AG04450 (cell line): Measurements from ENCODE around the gene MEDAG. TPM values are rescaled to one million over a fixed set of nuclear protein-coding genes. Genes with fewer than 3 reads are reported as not detected.

Experiments
- CTCF ChIA-PET: fragments of 300-600, 350-600 bp; formaldehyde crosslinking; extraction: SDS; loops from one replicate; lab custom pipeline; 2022; ENCODE audit warnings: antibody characterized with exemption, inconsistent platforms; lab: Charles Lee
- POLR2A ChIA-PET: fragments of 350-600 bp; formaldehyde crosslinking; extraction: SDS; loops from one replicate; lab custom pipeline; 2021; ENCODE audit warnings: antibody characterized with exemption, inconsistent platforms; lab: Yijun Ruan, JAX
- DNase-seq: peaks from one replicate; pipeline ENCODE4 v3.0.0-alpha.2; 2011; ENCODE audit warnings: low read depth, low spot score
- H3K27ac ChIP-seq: one replicate; pipeline ENCODE4 v1.5.1; 2012; ENCODE audit warnings: low read depth, low read length, control low read depth
- H3K27me3 ChIP-seq: one replicate; pipeline ENCODE4 v1.6.0; 2012; ENCODE audit warnings: low read length; ENCODE audit not compliant: control insufficient read depth, insufficient read depth
- H3K4me3 ChIP-seq: 2 replicates; pipeline ENCODE4 v1.5.1; 2011; ENCODE audit warnings: mild to moderate bottlenecking, low read depth, low read length, control low read depth
- H3K9me3 ChIP-seq: 2 replicates; pipeline ENCODE4 v1.5.1; 2012; ENCODE audit warnings: low read length; ENCODE audit not compliant: control insufficient read depth, insufficient read depth
- polyA plus RNA-seq: library from polyadenylated mRNA; depleted of rRNA; stranded (reverse); fragments of >200 nt; gene quantifications from 2 replicates; pipeline ENCODE4 v1.2.3, GENCODE V29; 2011
- TF ChIP-seq, protein P1 (sequence below): IDR thresholded peaks from 2 replicates; pipeline ENCODE4 v1.5.1; 2011; ENCODE audit warnings: low read depth, low read length, control low read depth, inconsistent platforms

Gene MEDAG
- polyA plus RNA-seq, 1 experiment, result 3.7 TPM

DNA sequence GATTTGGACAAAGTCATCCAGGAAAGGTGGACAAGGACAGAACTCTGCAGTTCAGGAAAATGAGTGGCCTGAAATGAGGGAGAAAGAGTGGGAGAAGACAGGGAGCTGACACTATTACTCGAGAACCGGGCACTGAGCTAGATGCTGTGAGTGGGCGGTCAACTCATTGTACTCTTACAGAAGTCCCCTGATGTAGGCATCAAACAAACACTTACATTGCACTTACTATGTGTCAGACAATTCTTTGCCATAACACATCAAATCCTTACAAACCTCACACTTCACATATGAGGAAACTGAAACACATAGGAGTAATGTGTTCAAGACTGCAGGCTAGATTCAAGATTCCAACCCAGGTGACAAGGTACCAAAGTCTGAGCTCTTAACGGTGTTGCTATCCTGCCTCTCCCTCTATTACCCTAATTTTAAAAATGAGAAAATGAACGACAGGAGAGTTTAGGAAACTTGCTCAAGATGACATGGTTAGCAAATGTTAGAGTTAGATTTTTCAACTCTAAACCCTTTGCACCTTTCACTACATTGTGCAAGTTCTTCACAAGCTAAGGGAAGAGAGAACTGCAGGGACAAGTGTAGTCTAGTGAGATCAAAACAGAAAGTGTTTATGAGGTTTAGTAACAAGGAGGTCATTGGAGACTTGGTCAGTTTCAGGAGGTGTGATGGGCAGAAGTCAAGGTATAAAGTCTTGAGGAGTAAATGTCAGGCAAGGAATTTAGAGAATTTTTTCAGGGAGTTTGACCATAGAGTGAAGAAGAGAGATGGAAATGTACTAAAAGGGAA, 4.9 kb upstream of the MEDAG start:
- Histone ChIP-seq H3K27ac (no peak overlapping the region), H3K9me3 (no peaks in the 10 kb centered on the region), H3K27me3 (no peaks in the 10 kb centered on the region), H3K4me3 (no peak overlapping the region)
- POLR2A ChIA-PET, result no interaction called here
- no peak for DNase-seq
- TF ChIP-seq, protein P1, sequence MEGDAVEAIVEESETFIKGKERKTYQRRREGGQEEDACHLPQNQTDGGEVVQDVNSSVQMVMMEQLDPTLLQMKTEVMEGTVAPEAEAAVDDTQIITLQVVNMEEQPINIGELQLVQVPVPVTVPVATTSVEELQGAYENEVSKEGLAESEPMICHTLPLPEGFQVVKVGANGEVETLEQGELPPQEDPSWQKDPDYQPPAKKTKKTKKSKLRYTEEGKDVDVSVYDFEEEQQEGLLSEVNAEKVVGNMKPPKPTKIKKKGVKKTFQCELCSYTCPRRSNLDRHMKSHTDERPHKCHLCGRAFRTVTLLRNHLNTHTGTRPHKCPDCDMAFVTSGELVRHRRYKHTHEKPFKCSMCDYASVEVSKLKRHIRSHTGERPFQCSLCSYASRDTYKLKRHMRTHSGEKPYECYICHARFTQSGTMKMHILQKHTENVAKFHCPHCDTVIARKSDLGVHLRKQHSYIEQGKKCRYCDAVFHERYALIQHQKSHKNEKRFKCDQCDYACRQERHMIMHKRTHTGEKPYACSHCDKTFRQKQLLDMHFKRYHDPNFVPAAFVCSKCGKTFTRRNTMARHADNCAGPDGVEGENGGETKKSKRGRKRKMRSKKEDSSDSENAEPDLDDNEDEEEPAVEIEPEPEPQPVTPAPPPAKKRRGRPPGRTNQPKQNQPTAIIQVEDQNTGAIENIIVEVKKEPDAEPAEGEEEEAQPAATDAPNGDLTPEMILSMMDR, result no peak
- CTCF ChIA-PET, result interaction anchor here (0.6 to 1.3 kb wide), 4 partner anchors 9 to 144 kb away, joined by 3 to 4 read pairs (median 4); no protein-coding TSS in a partner anchor

DNA sequence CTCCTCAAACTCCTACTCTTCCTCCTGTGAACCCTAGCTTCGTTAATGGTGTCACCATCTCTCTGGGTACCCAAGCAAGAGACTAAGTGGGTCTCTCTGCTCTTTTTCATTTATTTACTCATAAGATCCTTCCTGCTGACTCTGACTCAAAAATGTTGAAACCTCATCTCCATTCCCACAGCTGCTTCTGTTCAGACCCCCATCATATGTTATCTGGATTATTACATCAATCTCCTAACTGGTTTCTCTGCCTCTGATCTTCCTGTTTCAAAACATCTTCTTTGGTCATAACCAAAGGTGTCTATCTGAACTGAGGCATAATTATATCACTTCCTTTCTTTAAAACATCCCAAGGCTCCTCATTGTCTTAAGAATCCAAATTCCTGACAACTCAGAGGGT, 2.0 kb upstream of the MEDAG start:
- DNase-seq, result no peak
- H3K9me3 ChIP-seq, result no peaks in the 10 kb centered on the region; the same call in 1 of the 2 replicates
- ChIA-PET POLR2A (no interaction called here), CTCF (interaction anchor here (0.8 to 1.5 kb wide), 2 partner anchors 38 to 145 kb away, joined by 3 to 4 read pairs; no protein-coding TSS in a partner anchor)
- TF ChIP-seq, protein P1, result no peak
- H3K27ac ChIP-seq, result no peak overlapping the region
- H3K4me3 ChIP-seq, result no peak overlapping the region
- H3K27me3 ChIP-seq, result no peaks in the 10 kb centered on the region

DNA sequence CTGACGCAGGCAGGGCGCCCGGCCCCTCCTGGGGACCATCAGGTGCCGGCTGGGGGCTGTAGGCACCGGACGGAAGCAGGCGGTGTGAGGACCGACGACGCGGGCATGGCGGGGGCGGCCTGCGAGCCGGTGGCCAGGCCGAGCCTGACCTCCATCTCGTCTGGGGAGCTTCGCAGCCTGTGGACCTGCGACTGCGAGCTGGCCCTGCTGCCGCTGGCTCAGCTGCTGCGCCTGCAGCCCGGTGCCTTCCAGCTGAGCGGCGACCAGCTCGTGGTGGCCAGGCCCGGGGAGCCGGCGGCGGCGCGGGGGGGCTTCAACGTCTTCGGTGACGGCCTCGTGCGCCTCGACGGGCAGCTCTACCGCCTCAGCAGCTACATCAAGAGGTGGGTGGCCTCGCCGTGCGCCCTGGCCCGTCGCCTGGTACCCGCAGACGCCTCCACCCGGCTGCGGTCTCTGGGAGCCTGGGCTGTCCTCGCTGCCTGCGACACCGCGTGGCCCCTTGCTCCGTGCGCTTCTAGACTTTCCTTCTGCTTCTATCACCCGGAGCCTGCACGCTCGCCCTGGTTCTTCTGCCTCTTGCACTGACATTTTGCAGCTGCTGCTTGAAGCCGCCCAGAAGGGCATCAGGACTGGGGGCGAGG, 460 bp downstream of the MEDAG start:
- ChIA-PET CTCF (interaction anchor here (1.3 to 1.4 kb wide), 3 partner anchors 14 to 138 kb away, joined by 4 to 6 read pairs (median 5); no protein-coding TSS in a partner anchor), POLR2A (interaction anchor here (0.6 to 1.2 kb wide), 3 partner anchors 36 to 79 kb away, joined by 3 to 7 read pairs (median 5); no protein-coding TSS in a partner anchor)
- Histone ChIP-seq H3K4me3 (peak overlapping the region; percentile 7; the same call in 1 of the 2 replicates), H3K27me3 (no peaks in the 10 kb centered on the region), H3K9me3 (no peaks in the 10 kb centered on the region; the same call in 1 of the 2 replicates), H3K27ac (no peak overlapping the region)
- no peak for DNase-seq
- TF ChIP-seq, protein P1, result no peak

DNA sequence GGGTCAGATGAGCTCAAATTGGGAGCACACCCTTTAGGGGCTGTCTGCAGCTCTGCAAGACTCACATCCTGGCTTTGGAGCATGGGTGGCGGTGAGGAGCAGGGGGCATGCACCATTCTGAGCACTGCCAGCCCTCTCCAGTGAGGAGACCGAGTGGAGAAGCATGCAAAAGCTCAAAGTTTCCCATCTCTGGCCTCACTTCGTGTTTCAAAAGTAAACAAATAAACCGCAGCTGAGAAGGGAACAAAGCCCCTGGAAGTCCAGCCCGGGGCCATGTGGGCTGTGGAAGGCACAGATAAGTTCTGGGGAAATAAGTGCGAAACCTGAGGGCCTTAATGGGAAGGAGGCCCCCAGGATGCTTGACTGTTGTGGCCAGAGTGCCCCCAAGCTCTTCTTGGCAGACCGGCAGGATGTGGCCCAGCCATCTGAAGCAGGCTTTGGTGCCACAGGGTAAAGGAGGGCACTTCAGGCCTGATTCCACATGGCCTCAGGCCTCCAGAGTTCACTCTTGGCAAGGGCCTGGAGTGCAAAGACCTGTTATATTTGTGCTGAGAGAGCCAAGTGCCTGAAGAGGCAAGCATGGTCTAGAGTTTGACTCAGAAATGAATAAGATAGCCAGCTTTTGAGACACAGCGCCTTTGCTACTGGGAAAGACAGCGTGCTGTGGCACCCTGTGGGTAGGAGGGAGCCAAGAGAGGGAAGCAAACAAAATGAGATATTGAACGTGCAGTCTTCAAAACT, 1.2 kb downstream of the MEDAG start:
- no peak overlapping the region for H3K4me3 ChIP-seq
- ChIA-PET POLR2A (interaction anchor here (0.6 to 1.2 kb wide), 4 partner anchors 37 to 204 kb away, joined by 3 to 7 read pairs (median 4); no protein-coding TSS in a partner anchor), CTCF (interaction anchor here (1.3 to 1.4 kb wide), 3 partner anchors 15 to 137 kb away, joined by 4 to 6 read pairs (median 5); no protein-coding TSS in a partner anchor)
- TF ChIP-seq, protein P1, result no peak
- H3K27me3 ChIP-seq, result no peaks in the 10 kb centered on the region
- no peak overlapping the region for H3K27ac ChIP-seq
- no peak for DNase-seq
- H3K9me3 ChIP-seq, result no peaks in the 10 kb centered on the region; the same call in 1 of the 2 replicates
